Lower lobe of right lung (tissue), 2 donors: ENCODE measurements around the gene CELSR3. TPM values are rescaled to one million over a fixed set of nuclear protein-coding genes. Genes with fewer than 3 reads are reported as not detected.

Source experiments
- ATAC-seq, 2 donors: fragments of 200-7000 bp; cut with Tn5 transposase; one replicate each; pipeline ENCODE4 v1.9.1; 2020 to 2022; ENCODE audit warnings: mild to moderate bottlenecking in 2 of 2, moderate library complexity in 2 of 2
- DNase-seq: peaks from one replicate; pipeline ENCODE4 v3.0.0-alpha.2; 2020
- H3K27ac ChIP-seq: fragments of 200-600 bp; one replicate; pipeline ENCODE4 v1.8.0; 2022
- H3K27me3 ChIP-seq: fragments of 200-600 bp; one replicate; pipeline ENCODE4 v1.8.0; 2022; ENCODE audit warnings: low read depth
- H3K36me3 ChIP-seq: fragments of 200-600 bp; one replicate; pipeline ENCODE4 v1.8.0; 2022; ENCODE audit warnings: mild to moderate bottlenecking
- H3K4me1 ChIP-seq: fragments of 200-600 bp; one replicate; pipeline ENCODE4 v1.8.0; 2022
- H3K4me3 ChIP-seq: fragments of 200-600 bp; one replicate; pipeline ENCODE4 v1.8.0; 2022; ENCODE audit warnings: mild to moderate bottlenecking
- H3K9me3 ChIP-seq: fragments of 200-600 bp; one replicate; pipeline ENCODE4 v1.8.0; 2022
- CTCF ChIP-seq: fragments of 200-600 bp; IDR thresholded peaks from one replicate; pipeline ENCODE4 v1.8.0; 2022; ENCODE audit warnings: antibody characterized with exemption, mild to moderate bottlenecking
- intact Hi-C: fragments of 100-400 bp; cut with DNase I; formaldehyde crosslinking; loops from one replicate; pipeline ENCODE4 v1.11.0; 2022
- total RNA-seq: library from RNA; stranded (reverse); fragmentation: NEBNext Ultra II Directional; extraction: Animal tissue kit (Norgen Biotek cat#: 25700); gene quantifications from one replicate; pipeline ENCODE4 v1.2.1, GENCODE V29; 2021
- donor health status: DM: no; HTN: yes; CAD: no; lungs with severe emphysema.

CELSR3 gene
- total RNA-seq, 1 donor from 2014 or later, result 1.0 TPM

GRCh38 chr3:48624767-48625166 is 37.9 kb downstream of the CELSR3 start:
- Histone ChIP-seq H3K9me3 (no peaks in the 10 kb centered on the region), H3K4me3 (no peak overlapping the region), H3K27ac (no peak overlapping the region), H3K27me3 (no peaks in the 10 kb centered on the region), H3K36me3 (peaks cover 41% of the 10 kb centered on the region), H3K4me1 (no peaks in the 10 kb centered on the region)
- no peak for DNase-seq
- intact Hi-C loops, result no loop called here
- ATAC-seq, result no peak
- TF ChIP-seq CTCF, result no peak

- Histone ChIP-seq H3K9me3 (no peaks in the 10 kb centered on the region), H3K4me3 (no peak overlapping the region), H3K27me3 (no peaks in the 10 kb centered on the region), H3K36me3 (peaks cover 37% of the 10 kb centered on the region), H3K4me1 (no peaks in the 10 kb centered on the region), H3K27ac (no peak overlapping the region)
- intact Hi-C loops, result no loop called here
- TF ChIP-seq CTCF, result no peak
- DNase-seq, result no peak
- ATAC-seq, result no peak
Measured at GRCh38 chr3:48623851-48624547, 38.7 kb downstream of the CELSR3 start.

GRCh38 chr3:48621461-48621869 is 41.2 kb downstream of the CELSR3 start, which contains the start of gene TMEM89:
Gene TMEM89 (minus strand): TSS chr3:48621769. CDS start chr3:48621756, 13 bp downstream.
- Histone ChIP-seq H3K27me3 (no peaks in the 10 kb centered on the region), H3K27ac (no peak within 1 kb of the TSS), H3K9me3 (peaks cover 15% of the 10 kb centered on the region), H3K4me3 (no peak within 1 kb of the TSS), H3K4me1 (no peaks in the 10 kb centered on the region), H3K36me3 (peaks cover 12% of the 10 kb centered on the region)
- ATAC-seq (peak in 1 of 2 donors; percentile 7), DNase-seq (no peak)
- no peak for TF ChIP-seq CTCF
- intact Hi-C loops, result no loop called here

DNA sequence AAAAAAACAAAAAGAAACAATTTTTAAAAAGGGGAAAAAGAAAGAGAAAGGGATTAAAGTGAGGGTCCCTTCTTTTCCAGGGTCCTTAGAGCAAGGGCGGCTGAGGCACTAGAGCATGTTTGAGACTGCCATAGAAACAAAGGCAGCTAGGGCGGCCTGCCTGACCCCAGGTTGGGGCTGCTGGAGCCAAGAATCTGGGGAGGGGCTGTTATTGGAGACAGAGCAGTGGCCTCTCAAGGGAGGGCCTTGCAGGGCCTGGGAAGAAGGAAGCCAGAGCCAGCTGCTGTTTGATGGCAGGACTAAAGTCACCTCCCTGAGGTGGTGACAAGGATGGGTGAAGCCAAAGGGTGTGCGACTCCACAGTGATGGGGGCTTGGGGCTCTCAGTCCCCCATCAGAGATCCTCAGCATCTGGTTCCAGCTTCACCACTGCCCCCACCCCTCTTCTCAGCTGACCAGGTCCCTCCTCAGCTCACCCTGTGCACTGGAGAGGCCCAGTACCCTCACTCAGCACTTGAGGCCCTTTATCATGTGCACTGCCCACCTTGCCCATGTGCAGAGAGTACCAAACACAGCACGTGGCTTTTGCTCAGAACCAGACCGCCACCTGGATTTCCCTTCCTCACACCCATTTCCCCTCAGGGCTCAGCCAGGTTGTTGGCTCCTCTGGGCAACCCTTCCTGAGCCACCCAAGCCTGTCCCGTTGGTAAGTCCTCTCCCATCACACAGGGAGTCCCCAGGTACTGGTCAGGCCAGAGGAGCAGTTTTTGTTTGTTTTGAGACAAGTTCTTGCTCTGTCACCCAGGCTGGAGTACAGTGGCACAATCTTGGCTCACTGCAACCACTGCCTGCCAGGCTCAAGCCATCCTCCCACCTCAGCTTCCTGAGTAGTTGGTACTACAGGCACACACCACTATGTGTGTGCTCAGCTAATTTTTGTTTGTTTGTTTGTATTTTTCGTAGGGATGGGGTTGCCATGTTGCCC is 42.9 kb downstream of the CELSR3 start:
- Histone ChIP-seq H3K9me3 (peaks cover 15% of the 10 kb centered on the region), H3K4me3 (no peak overlapping the region), H3K36me3 (no peaks in the 10 kb centered on the region), H3K4me1 (no peaks in the 10 kb centered on the region), H3K27me3 (no peaks in the 10 kb centered on the region), H3K27ac (no peak overlapping the region)
- no peak for DNase-seq
- no peak for ATAC-seq
- intact Hi-C loops, result no loop called here
- no peak for TF ChIP-seq CTCF

GRCh38 chr3:48617559-48617958 is 45.1 kb downstream of the CELSR3 start:
- no peak for ATAC-seq
- H3K9me3 ChIP-seq, result peaks cover 15% of the 10 kb centered on the region
- no peak overlapping the region for H3K27ac ChIP-seq
- no peak for TF ChIP-seq CTCF
- intact Hi-C loops, result no loop called here
- H3K4me1 ChIP-seq, result no peaks in the 10 kb centered on the region
- no peak for DNase-seq
- no peaks in the 10 kb centered on the region for H3K27me3 ChIP-seq
- H3K36me3 ChIP-seq, result no peaks in the 10 kb centered on the region
- H3K4me3 ChIP-seq, result no peak overlapping the region
